BLaER1 (cell line): ENCODE measurements around the gene ARMH4.

ENCODE experiments used
- H3K27ac ChIP-seq: shearing (Covaris generic); formaldehyde crosslinking; 2 replicates; pipeline ENCODE4 v1.8.1; 2022
- H3K27me3 ChIP-seq: shearing (Covaris generic); formaldehyde crosslinking; 2 replicates; pipeline ENCODE4 v1.8.1; 2022
- H3K36me3 ChIP-seq: shearing (Covaris generic); formaldehyde crosslinking; 2 replicates; pipeline ENCODE4 v1.8.1; 2022
- H3K4me1 ChIP-seq: shearing (Covaris generic); formaldehyde crosslinking; 2 replicates; pipeline ENCODE4 v1.8.1; 2022
- H3K4me2 ChIP-seq: shearing (Covaris generic); formaldehyde crosslinking; 2 replicates; pipeline ENCODE4 v1.8.1; 2022
- H3K4me3 ChIP-seq: shearing (Covaris generic); formaldehyde crosslinking; 2 replicates; pipeline ENCODE4 v1.8.1; 2022
- H3K9ac ChIP-seq: shearing (Covaris generic); formaldehyde crosslinking; 2 replicates; pipeline ENCODE4 v1.8.1; 2022
- H3K9me3 ChIP-seq: shearing (Covaris generic); formaldehyde crosslinking; 2 replicates; pipeline ENCODE4 v1.8.1; 2022
- H4K20me1 ChIP-seq: shearing (Covaris generic); formaldehyde crosslinking; 2 replicates; pipeline ENCODE4 v1.8.1; 2022
- Cebpa-rat ChIP-seq: shearing (Covaris generic); IDR thresholded peaks from 2 replicates; pipeline ENCODE4 v1.8.1; 2022

Gene ARMH4

GRCh38 chr14:58060077-58060476, 91.9 kb downstream of the ARMH4 start:
- TF ChIP-seq Cebpa-rat: no peak
- no peak overlapping the region for H3K4me3 ChIP-seq
- H3K9ac ChIP-seq: no peak overlapping the region
- H3K36me3 ChIP-seq: no peaks in the 10 kb centered on the region
- H4K20me1 ChIP-seq: no peaks in the 10 kb centered on the region
- no peak overlapping the region for H3K4me2 ChIP-seq
- no peak overlapping the region for H3K27ac ChIP-seq
- H3K9me3 ChIP-seq: no peaks in the 10 kb centered on the region
- H3K27me3 ChIP-seq: no peaks in the 10 kb centered on the region
- H3K4me1 ChIP-seq: no peaks in the 10 kb centered on the region

GRCh38 chr14:58059126-58059525, 92.9 kb downstream of the ARMH4 start:
- Histone ChIP-seq H3K27me3 (no peaks in the 10 kb centered on the region), H3K4me2 (no peak overlapping the region), H4K20me1 (no peaks in the 10 kb centered on the region), H3K9ac (no peak overlapping the region), H3K4me1 (no peaks in the 10 kb centered on the region), H3K36me3 (no peaks in the 10 kb centered on the region), H3K4me3 (no peak overlapping the region), H3K27ac (no peak overlapping the region), H3K9me3 (no peaks in the 10 kb centered on the region)
- no peak for TF ChIP-seq Cebpa-rat

- H3K4me3 ChIP-seq: no peak overlapping the region
- TF ChIP-seq Cebpa-rat: no peak
- no peaks in the 10 kb centered on the region for H3K4me1 ChIP-seq
- no peaks in the 10 kb centered on the region for H3K9me3 ChIP-seq
- H3K9ac ChIP-seq: no peak overlapping the region
- H3K27me3 ChIP-seq: no peaks in the 10 kb centered on the region
- no peaks in the 10 kb centered on the region for H4K20me1 ChIP-seq
- no peaks in the 10 kb centered on the region for H3K36me3 ChIP-seq
- no peak overlapping the region for H3K4me2 ChIP-seq
- no peak overlapping the region for H3K27ac ChIP-seq
These were observed 96.5 kb downstream of the ARMH4 start for GRCh38 chr14:58055497-58056010.

GRCh38 chr14:58054100-58054499, 97.9 kb downstream of the ARMH4 start:
- Histone ChIP-seq H3K9me3 (no peaks in the 10 kb centered on the region), H3K4me3 (no peak overlapping the region), H3K27ac (no peak overlapping the region), H3K4me2 (no peak overlapping the region), H3K4me1 (no peaks in the 10 kb centered on the region), H3K9ac (no peak overlapping the region), H3K27me3 (no peaks in the 10 kb centered on the region), H4K20me1 (no peaks in the 10 kb centered on the region), H3K36me3 (no peaks in the 10 kb centered on the region)
- no peak for TF ChIP-seq Cebpa-rat

- H3K27me3 ChIP-seq: no peaks in the 10 kb centered on the region
- no peaks in the 10 kb centered on the region for H3K4me1 ChIP-seq
- H4K20me1 ChIP-seq: no peaks in the 10 kb centered on the region
- H3K4me2 ChIP-seq: no peak overlapping the region
- no peaks in the 10 kb centered on the region for H3K9me3 ChIP-seq
- H3K4me3 ChIP-seq: no peak overlapping the region
- H3K36me3 ChIP-seq: no peaks in the 10 kb centered on the region
- no peak overlapping the region for H3K27ac ChIP-seq
- TF ChIP-seq Cebpa-rat: no peak
- no peak overlapping the region for H3K9ac ChIP-seq
These were observed 103.8 kb downstream of the ARMH4 start for GRCh38 chr14:58048219-58048618.

GRCh38 chr14:58027904-58028303, 124.1 kb downstream of the ARMH4 start:
- Histone ChIP-seq H3K4me1 (no peaks in the 10 kb centered on the region), H3K36me3 (no peaks in the 10 kb centered on the region), H4K20me1 (no peaks in the 10 kb centered on the region), H3K27ac (no peak overlapping the region), H3K9me3 (no peaks in the 10 kb centered on the region), H3K4me3 (no peak overlapping the region), H3K9ac (no peak overlapping the region), H3K27me3 (no peaks in the 10 kb centered on the region), H3K4me2 (no peak overlapping the region)
- no peak for TF ChIP-seq Cebpa-rat

- H3K36me3 ChIP-seq: no peaks in the 10 kb centered on the region
- no peak overlapping the region for H3K27ac ChIP-seq
- no peaks in the 10 kb centered on the region for H4K20me1 ChIP-seq
- H3K9me3 ChIP-seq: no peaks in the 10 kb centered on the region
- no peak overlapping the region for H3K9ac ChIP-seq
- no peak overlapping the region for H3K4me2 ChIP-seq
- H3K4me1 ChIP-seq: no peaks in the 10 kb centered on the region
- no peak overlapping the region for H3K4me3 ChIP-seq
- TF ChIP-seq Cebpa-rat: no peak
- H3K27me3 ChIP-seq: no peaks in the 10 kb centered on the region
These were observed 125.0 kb downstream of the ARMH4 start for GRCh38 chr14:58026967-58027366.

- no peak for TF ChIP-seq Cebpa-rat
- H3K9me3 ChIP-seq: no peaks in the 10 kb centered on the region
- no peaks in the 10 kb centered on the region for H4K20me1 ChIP-seq
- no peaks in the 10 kb centered on the region for H3K36me3 ChIP-seq
- no peaks in the 10 kb centered on the region for H3K4me1 ChIP-seq
- no peak overlapping the region for H3K4me3 ChIP-seq
- no peak overlapping the region for H3K4me2 ChIP-seq
- no peaks in the 10 kb centered on the region for H3K27me3 ChIP-seq
- no peak overlapping the region for H3K27ac ChIP-seq
- no peak overlapping the region for H3K9ac ChIP-seq
These were observed 125.8 kb downstream of the ARMH4 start for GRCh38 chr14:58026219-58026618.

GRCh38 chr14:58014778-58015177, 137.2 kb downstream of the ARMH4 start:
- no peak overlapping the region for H3K4me3 ChIP-seq
- no peaks in the 10 kb centered on the region for H3K36me3 ChIP-seq
- H3K9ac ChIP-seq: no peak overlapping the region
- H3K27me3 ChIP-seq: no peaks in the 10 kb centered on the region
- peaks cover 12% of the 10 kb centered on the region for H3K4me1 ChIP-seq
- H3K27ac ChIP-seq: no peak overlapping the region
- no peaks in the 10 kb centered on the region for H4K20me1 ChIP-seq
- no peaks in the 10 kb centered on the region for H3K9me3 ChIP-seq
- no peak overlapping the region for H3K4me2 ChIP-seq
- no peak for TF ChIP-seq Cebpa-rat

- Histone ChIP-seq H3K4me2 (no peak overlapping the region), H3K27me3 (no peaks in the 10 kb centered on the region), H3K9me3 (no peaks in the 10 kb centered on the region), H3K36me3 (no peaks in the 10 kb centered on the region), H3K27ac (no peak overlapping the region), H3K4me3 (no peak overlapping the region), H3K9ac (no peak overlapping the region), H4K20me1 (no peaks in the 10 kb centered on the region), H3K4me1 (0 out of 2 replicates have a peak, but pooled peaks cover 6% of the 10 kb centered on the region)
- TF ChIP-seq Cebpa-rat: no peak
These were observed 149.4 kb downstream of the ARMH4 start for GRCh38 chr14:58002618-58003017.

- Histone ChIP-seq H3K4me1 (0 out of 2 replicates have a peak, but pooled peaks cover 6% of the 10 kb centered on the region), H3K4me2 (no peak overlapping the region), H4K20me1 (no peaks in the 10 kb centered on the region), H3K27me3 (no peaks in the 10 kb centered on the region), H3K9me3 (no peaks in the 10 kb centered on the region), H3K9ac (no peak overlapping the region), H3K36me3 (no peaks in the 10 kb centered on the region), H3K27ac (no peak overlapping the region), H3K4me3 (no peak overlapping the region)
- no peak for TF ChIP-seq Cebpa-rat
These were observed 152.0 kb downstream of the ARMH4 start for GRCh38 chr14:57999979-58000378.
